B cell (primary cell): ENCODE measurements around the gene TAS1R2.

Experiments
- CTCF ChIP-seq: fragments of 200-600 bp; IDR thresholded peaks from one replicate; pipeline ENCODE4 v1.8.0; 2022; ENCODE audit warnings: antibody characterized with exemption, mild to moderate bottlenecking
- EZH2 ChIP-seq: IDR thresholded peaks from 2 replicates; pipeline ENCODE4 v1.6.1; 2012; ENCODE audit warnings: borderline replicate concordance, low read depth, mild to moderate bottlenecking, moderate library complexity, low read length; ENCODE audit not compliant: insufficient read depth, poor library complexity, severe bottlenecking

- no peak for TF ChIP-seq CTCF
- no peak for TF ChIP-seq EZH2
Observed at GRCh38 chr1:18803151-18803791, 56.2 kb downstream of the TAS1R2 start.
